GM04504 (cell line): Measurements from ENCODE around the gene ATP1B1.
A peak's percentile ranks its signal among the peaks of the same experiment; 100 is the strongest.
"Not testable (repeated sequence)": the region's sequence is repeated elsewhere in the genome, so short reads cannot be mapped to it uniquely, and the experiment has no call there.

Source experiments
- DNase-seq: peaks from one replicate; pipeline ENCODE4 v3.0.0-alpha.2; 2012; ENCODE audit warnings: low read depth

Gene ATP1B1

DNA sequence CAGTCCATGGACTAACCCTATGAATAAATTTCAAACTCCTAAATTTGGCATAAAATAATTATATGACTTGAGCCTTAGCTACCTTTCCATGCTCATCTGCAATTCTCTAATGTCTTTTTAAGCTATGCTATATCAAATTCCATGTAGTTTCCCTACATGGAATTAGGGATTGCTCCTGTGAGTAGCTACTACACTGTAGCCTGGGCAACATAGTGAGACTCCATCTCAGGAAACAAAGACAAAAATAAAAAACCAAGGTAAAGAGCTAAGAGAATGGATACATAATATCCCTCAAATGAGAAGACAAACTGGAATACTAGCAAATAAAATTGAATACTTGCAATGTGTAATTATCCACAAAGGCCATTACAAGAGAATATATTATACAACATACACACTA, 37.5 kb downstream of the ATP1B1 start:
- DNase-seq = no peak

DNA sequence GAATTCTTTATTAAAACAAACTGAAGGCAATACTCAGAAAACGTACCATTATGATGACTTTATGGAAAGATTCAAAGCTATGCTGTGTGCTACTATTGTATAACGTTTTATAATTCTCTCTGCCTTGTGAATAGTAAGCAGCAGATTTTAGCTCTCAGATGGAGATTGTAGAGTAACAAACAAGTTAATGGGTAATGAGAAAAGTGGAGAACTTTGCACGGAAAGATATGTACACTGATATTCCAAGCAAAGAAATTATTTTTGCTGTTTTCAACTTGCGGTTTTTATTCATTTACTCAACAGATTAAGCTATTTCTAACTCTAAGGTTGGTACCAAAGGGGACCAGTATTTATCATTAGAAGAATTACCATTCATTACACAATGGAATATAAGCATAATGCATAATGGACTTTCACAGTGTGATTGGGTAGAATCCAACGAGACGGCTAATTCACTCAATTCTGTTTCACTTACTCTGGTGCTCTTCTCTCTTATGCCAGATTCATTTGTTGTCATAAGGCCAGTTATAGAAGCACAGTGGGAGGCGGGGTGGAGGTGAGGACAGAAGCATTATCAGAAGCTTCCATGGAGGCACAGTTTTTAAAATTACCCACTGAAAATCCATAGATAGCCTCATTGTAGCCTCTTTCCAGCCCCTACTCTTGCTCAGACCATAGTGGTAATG, 38.6 kb downstream of the ATP1B1 start:
- DNase-seq = no peak

DNA sequence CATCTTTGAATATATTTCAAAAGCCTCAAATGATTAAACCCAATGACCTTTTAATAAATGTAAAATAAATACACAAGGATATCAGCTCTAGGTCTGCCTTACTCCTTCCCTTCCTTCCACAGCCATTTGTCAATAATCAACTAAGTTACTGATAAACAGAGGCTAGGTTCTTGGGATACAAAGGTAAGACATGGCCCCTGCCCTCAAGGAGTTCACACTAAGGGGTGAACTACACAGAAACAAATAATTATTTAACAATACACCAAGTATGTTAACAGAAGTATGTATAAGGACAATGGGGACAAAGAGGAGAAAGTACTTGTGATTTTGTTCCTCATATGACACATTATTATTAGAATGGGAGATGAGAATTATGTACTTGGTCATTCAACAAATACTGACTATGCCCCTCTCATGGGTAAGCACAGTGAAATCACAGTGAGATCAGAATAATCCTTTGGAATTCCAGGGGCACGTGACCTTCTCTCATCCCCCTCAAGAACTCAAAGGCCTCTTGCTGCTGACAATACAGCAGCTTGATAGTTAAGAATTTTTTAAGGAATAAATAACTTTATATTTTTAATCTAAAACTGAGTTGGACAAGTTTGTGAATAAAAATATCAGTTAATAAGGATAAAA, 40.2 kb downstream of the ATP1B1 start:
- no peak for DNase-seq

DNA sequence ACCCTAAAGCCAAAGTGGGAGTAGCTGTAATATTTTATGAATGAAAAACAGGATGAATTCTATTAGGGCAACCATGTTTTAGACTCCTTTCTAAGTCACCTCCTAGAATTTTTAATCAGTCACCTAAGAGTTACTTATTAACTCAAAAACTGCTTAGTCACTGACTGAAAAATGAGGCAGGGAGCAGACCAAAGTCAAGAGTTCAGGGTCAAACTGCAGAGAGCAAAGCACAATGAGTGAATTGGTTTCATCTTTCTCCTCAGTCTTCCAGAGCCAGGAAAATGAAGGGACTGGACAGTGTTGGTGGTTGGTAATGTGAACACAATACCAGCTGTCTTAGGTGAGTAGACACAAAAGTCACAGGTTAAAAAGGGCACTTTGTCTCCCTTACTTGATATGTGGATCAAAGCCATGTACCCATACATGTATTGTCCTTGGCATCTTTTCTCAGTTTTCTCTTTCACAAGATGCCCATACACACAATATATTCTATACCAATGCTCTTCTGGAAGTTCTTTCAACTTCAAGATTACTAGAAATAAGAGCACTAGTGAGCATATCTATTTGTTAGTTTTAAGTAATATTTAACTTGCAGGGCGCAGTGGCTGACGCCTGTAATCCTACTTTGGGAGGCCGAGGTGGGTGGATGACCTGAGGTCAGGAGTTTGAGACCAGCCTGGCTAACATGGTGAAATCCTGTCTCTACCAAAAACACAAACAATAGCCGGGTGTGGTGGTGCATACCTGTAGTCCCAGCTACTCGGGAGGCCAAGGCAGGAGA, 42.2 kb downstream of the ATP1B1 start:
- no peak for DNase-seq

DNA sequence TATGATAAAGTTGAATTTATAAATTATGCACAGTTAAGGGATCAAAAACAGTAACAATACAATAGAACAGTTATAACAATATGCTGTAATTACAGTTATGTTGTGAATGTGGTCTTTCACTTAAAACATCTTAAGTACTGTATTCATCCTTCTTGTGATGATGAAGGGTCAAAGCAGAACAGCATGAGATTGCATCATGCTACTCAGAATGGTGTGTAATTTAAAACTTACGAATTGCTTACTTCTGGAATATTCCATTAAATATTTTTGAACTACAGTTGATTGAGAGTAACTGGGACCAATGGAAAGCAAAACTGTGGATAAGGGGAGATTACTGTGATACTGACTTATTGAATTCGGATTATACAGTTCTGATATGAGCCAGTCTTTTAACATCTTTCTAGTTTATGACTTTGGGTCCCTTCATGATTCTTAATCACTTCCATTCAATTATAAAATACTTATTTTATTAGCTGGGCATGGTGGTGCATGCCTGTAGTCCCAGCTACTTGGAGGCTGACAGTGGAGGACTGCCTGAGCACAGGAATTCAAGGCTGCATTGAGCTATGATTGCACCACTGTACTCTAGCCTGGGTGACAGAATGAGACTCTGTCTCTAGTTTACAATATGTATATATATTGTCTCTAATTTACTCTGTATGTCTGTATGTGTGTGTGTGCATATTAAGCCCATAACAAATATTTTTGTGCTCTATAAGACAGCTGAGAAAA, 43.2 kb downstream of the ATP1B1 start:
- DNase-seq = no peak

- no peak for DNase-seq
These were observed 44.3 kb downstream of the ATP1B1 start for GRCh38 chr1:169150641-169151337.

DNA sequence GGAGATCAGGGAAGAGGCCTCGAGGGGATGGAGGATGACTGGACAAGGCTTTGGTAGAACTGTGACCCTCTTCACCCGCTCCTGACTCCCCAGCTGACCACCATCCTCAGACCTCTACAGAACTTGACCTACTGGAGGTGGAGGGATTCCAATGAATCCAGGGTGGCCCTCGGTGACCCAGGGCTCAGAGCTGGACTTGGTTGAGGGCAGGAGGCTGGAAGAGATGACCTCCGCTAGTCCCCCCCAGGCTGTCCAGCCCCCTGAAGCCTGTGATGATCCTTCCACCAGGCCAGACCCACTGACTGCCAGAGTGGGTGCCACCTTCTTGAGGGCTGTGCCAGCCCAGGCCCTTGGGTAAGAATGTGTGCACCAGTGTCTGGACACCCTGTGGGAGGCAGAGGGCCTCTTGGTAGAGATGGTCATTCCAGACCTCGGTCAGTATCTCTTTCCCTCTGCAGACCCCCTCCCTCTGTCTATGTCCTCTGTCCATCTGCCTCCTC, 44.9 kb downstream of the ATP1B1 start:
- DNase-seq = no peak

DNA sequence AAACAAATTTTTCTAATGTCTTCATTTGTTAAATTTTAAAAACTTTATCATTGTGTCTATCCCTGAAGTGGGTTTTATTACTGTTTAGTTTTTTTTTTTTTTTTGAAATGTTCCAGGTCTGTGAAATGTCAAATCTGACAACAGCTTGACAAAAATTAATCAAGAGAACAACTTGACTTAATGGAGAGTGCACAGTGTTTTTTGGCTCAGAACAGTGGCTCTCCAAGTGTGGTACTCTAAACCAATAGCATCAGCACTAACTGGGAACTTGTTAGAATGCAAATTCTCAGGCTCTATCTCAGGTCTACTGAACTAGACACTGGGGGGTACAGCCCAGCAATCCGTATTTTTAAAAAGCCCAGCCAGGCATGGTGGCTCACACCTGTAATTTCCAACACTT, 49.2 kb downstream of the ATP1B1 start:
- DNase-seq = no peak

- DNase-seq = no peak
These were observed 50.1 kb downstream of the ATP1B1 start for GRCh38 chr1:169156580-169156979.

GRCh38 chr1:169160845-169161495, 54.5 kb downstream of the ATP1B1 start:
- no peak for DNase-seq

- no peak for DNase-seq
These were observed 55.2 kb downstream of the ATP1B1 start for GRCh38 chr1:169161496-169162194.

GRCh38 chr1:169163059-169163458, 56.6 kb downstream of the ATP1B1 start:
- DNase-seq = peak; percentile 17

GRCh38 chr1:169175461-169175860, 69.0 kb downstream of the ATP1B1 start:
- DNase-seq = no peak

- DNase-seq = not testable (repeated sequence)
These were observed 72.9 kb downstream of the ATP1B1 start for GRCh38 chr1:169179431-169179830.

GRCh38 chr1:169180174-169180573, 73.7 kb downstream of the ATP1B1 start:
- no peak for DNase-seq
